HEK293 (cell line): ENCODE data around the gene SENP8.

ENCODE experiments used
- CTCF ChIA-PET: fragments of 350-600 bp; formaldehyde crosslinking; extraction: SDS; loops from one replicate; lab custom pipeline; 2021; ENCODE audit warnings: antibody characterized with exemption; lab: Yijun Ruan, JAX
- POLR2A ChIA-PET: fragments of 300-600 bp; formaldehyde crosslinking; extraction: SDS; loops from one replicate; lab custom pipeline; 2020; ENCODE audit warnings: antibody characterized with exemption, inconsistent platforms; lab: Yijun Ruan, JAX
- H3K27ac ChIP-seq: fragments of 200-500 bp; sonication (Bioruptor generic); 2 replicates; pipeline ENCODE4 v1.5.1; 2014; ENCODE audit warnings: low read depth, low read length, control low read depth, inconsistent platforms; ENCODE audit errors: extremely low read depth
- H3K36me3 ChIP-seq, 2 experiments: fragments of 200-500 bp in 1 of 2; sonication (Bioruptor generic) in 1 of 2; 1 replicate in 1 of 2; 2 replicates in 1 of 2; pipeline ENCODE4 v1.5.1; 2014 to 2017; ENCODE audit warnings: inconsistent platforms in 2 of 2, low read length in 2 of 2; ENCODE audit not compliant: control insufficient read depth in 2 of 2, insufficient read depth in 1 of 2
- H3K4me1 ChIP-seq: fragments of 200-500 bp; sonication (Bioruptor generic); 2 replicates; pipeline ENCODE4 v1.5.1; 2014; ENCODE audit warnings: mild to moderate bottlenecking, low read length, inconsistent platforms; ENCODE audit not compliant: control insufficient read depth, insufficient read depth
- H3K4me3 ChIP-seq: 2 replicates; pipeline ENCODE4 v1.5.1; 2011; ENCODE audit warnings: low read depth, mild to moderate bottlenecking, control low read depth, low read length, moderate library complexity
- H3K9me3 ChIP-seq: fragments of 200-500 bp; sonication (Bioruptor generic); 2 replicates; pipeline ENCODE4 v1.5.1; 2014; ENCODE audit warnings: low read depth, low read length, inconsistent platforms; ENCODE audit not compliant: control insufficient read depth, insufficient read depth
- BCL11B ChIP-seq: fragments of 450-650 bp; formaldehyde crosslinking; IDR thresholded peaks from 2 replicates; pipeline ENCODE4 v1.5.1; 2016; ENCODE audit warnings: low read depth, missing biosample characterization, missing genetic modification characterization
- SALL2 ChIP-seq: fragments of 450-650 bp; formaldehyde crosslinking; IDR thresholded peaks from 2 replicates; pipeline ENCODE4 v1.5.0; 2017; ENCODE audit warnings: missing biosample characterization, mild to moderate bottlenecking, missing genetic modification characterization, borderline replicate concordance
- ZFHX2 ChIP-seq: fragments of 450-650 bp; formaldehyde crosslinking; conservative IDR thresholded peaks from 2 replicates; pipeline ENCODE4 v1.5.1; 2016; ENCODE audit warnings: missing biosample characterization, missing genetic modification characterization
- ZNF140 ChIP-seq: fragments of 450-650 bp; formaldehyde crosslinking; IDR thresholded peaks from 2 replicates; pipeline ENCODE4 v1.5.1; 2016; ENCODE audit warnings: missing biosample characterization, missing genetic modification characterization
- ZNF169 ChIP-seq: fragments of 450-650 bp; formaldehyde crosslinking; IDR thresholded peaks from 2 replicates; pipeline ENCODE4 v1.5.1; 2016; ENCODE audit warnings: missing biosample characterization, missing genetic modification characterization
- ZNF335 ChIP-seq: fragments of 450-650 bp; formaldehyde crosslinking; conservative IDR thresholded peaks from 2 replicates; pipeline ENCODE4 v1.5.1; 2016; ENCODE audit warnings: missing biosample characterization, missing genetic modification characterization
- ZNF354C ChIP-seq: fragments of 450-650 bp; formaldehyde crosslinking; IDR thresholded peaks from 2 replicates; pipeline ENCODE4 v1.5.1; 2016; ENCODE audit warnings: missing biosample characterization, missing genetic modification characterization, low read depth, borderline replicate concordance
- ZNF366 ChIP-seq: fragments of 450-650 bp; formaldehyde crosslinking; conservative IDR thresholded peaks from 2 replicates; pipeline ENCODE4 v1.5.1; 2016; ENCODE audit warnings: missing biosample characterization, missing genetic modification characterization
- ZNF394 ChIP-seq: fragments of 450-650 bp; formaldehyde crosslinking; IDR thresholded peaks from 2 replicates; pipeline ENCODE4 v1.5.1; 2016; ENCODE audit warnings: missing biosample characterization, missing genetic modification characterization, mild to moderate bottlenecking, moderate library complexity, borderline replicate concordance
- ZNF621 ChIP-seq: fragments of 450-650 bp; formaldehyde crosslinking; IDR thresholded peaks from 2 replicates; pipeline ENCODE4 v1.5.1; 2017; ENCODE audit warnings: missing biosample characterization, missing genetic modification characterization
- ZNF670 ChIP-seq: fragments of 450-650 bp; formaldehyde crosslinking; IDR thresholded peaks from 2 replicates; pipeline ENCODE4 v1.5.1; 2016; ENCODE audit warnings: missing biosample characterization, missing genetic modification characterization, low read depth
- ZNF707 ChIP-seq: fragments of 450-650 bp; formaldehyde crosslinking; IDR thresholded peaks from 2 replicates; pipeline ENCODE4 v1.5.1; 2016; ENCODE audit warnings: missing biosample characterization, missing genetic modification characterization
- ZNF791 ChIP-seq: fragments of 450-650 bp; formaldehyde crosslinking; IDR thresholded peaks from 2 replicates; pipeline ENCODE4 v1.5.1; 2016; ENCODE audit warnings: missing biosample characterization, missing genetic modification characterization
- ZSCAN16 ChIP-seq: fragments of 450-650 bp; formaldehyde crosslinking; IDR thresholded peaks from 2 replicates; pipeline ENCODE4 v1.5.1; 2016; ENCODE audit warnings: missing biosample characterization, missing genetic modification characterization
- TF ChIP-seq, protein P1 (sequence below): fragments of 450-650 bp; formaldehyde crosslinking; IDR thresholded peaks from 2 replicates; pipeline ENCODE4 v1.5.1; 2016; ENCODE audit warnings: missing biosample characterization, missing genetic modification characterization
- TF ChIP-seq, protein P2 (sequence below): fragments of 450-650 bp; formaldehyde crosslinking; IDR thresholded peaks from 2 replicates; pipeline ENCODE4 v1.5.1; 2016; ENCODE audit warnings: missing biosample characterization, missing genetic modification characterization

The SENP8 gene

DNA sequence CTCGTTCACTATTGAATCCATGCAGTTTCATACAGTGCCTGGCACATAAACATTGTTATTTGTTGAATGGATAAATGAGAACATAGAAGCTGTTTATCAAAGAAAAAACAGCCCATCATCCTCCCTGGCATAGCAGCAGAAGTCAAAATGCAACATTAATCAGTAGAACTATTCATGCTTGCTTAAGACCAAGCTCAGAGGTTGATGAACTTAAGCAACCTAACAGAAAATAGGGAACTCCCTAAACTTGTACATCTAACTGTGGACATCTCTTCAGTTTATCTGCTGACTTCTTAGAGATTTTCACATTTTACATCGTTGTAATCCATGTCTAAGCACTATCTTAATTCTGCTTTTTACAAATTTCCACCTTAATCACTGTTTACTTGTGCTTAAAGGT, 29.2 kb downstream of the SENP8 start:
- Histone ChIP-seq H3K9me3 (no peaks in the 10 kb centered on the region), H3K27ac (no peak overlapping the region), H3K36me3 (no peaks in the 10 kb centered on the region), H3K4me1 (no peaks in the 10 kb centered on the region), H3K4me3 (no peak overlapping the region)
- TF ChIP-seq ZNF621 (tag by site-specific recombination) (no peak), ZNF169 (tag by site-specific recombination) (no peak), SALL2 (no peak), ZNF140 (tag by site-specific recombination) (no peak), ZNF366 (tag by site-specific recombination) (no peak), ZNF335 (tag by site-specific recombination) (no peak), BCL11B (no peak)
- TF ChIP-seq, protein P1, sequence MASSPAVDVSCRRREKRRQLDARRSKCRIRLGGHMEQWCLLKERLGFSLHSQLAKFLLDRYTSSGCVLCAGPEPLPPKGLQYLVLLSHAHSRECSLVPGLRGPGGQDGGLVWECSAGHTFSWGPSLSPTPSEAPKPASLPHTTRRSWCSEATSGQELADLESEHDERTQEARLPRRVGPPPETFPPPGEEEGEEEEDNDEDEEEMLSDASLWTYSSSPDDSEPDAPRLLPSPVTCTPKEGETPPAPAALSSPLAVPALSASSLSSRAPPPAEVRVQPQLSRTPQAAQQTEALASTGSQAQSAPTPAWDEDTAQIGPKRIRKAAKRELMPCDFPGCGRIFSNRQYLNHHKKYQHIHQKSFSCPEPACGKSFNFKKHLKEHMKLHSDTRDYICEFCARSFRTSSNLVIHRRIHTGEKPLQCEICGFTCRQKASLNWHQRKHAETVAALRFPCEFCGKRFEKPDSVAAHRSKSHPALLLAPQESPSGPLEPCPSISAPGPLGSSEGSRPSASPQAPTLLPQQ (tag by site-specific recombination), result no peak
- TF ChIP-seq, protein P2, sequence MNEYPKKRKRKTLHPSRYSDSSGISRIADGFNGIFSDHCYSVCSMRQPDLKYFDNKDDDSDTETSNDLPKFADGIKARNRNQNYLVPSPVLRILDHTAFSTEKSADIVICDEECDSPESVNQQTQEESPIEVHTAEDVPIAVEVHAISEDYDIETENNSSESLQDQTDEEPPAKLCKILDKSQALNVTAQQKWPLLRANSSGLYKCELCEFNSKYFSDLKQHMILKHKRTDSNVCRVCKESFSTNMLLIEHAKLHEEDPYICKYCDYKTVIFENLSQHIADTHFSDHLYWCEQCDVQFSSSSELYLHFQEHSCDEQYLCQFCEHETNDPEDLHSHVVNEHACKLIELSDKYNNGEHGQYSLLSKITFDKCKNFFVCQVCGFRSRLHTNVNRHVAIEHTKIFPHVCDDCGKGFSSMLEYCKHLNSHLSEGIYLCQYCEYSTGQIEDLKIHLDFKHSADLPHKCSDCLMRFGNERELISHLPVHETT (tag by site-specific recombination), result no peak
- POLR2A ChIA-PET, result no interaction called here
- CTCF ChIA-PET, result interaction anchor here (0.7 to 2.5 kb wide), 4 partner anchors 9 to 395 kb away, joined by 3 to 13 read pairs (median 4); no protein-coding TSS in a partner anchor

DNA sequence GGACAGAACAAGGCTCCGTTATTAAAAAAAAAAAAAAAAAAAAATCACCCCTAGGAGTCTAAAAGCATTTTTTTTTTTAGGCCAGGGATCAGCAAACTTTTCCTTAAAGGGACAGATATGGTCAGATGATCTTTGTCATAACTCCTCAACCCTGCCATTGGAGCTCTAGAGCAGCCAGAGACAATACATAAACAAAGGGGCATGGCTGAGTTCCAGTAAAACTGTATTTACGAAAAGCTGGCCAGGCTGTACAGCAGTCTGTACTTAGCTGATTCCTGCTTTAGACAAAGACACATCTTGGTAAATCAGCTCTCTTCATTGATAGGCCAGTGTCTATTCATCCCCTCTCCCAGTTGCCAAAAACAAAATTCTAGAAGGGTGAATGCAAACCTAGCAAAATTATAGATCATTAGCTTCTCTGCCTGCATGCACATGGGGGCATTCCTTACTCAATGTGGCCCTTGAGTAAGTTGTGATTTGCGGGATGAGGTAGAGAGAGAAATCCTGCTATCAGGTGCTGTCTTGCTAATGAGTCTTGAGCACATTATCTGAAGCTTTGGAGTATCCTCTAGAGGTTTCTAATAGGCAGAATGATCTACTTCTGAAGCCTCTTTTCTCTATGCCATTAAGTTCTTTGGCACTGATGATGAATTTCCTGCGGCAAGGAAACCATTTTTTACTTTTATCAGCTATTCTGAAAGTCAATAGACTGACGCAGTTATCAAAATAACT, 35.2 kb downstream of the SENP8 start:
- no peak overlapping the region for H3K4me3 ChIP-seq
- no peak for TF ChIP-seq ZNF791
- no peak for TF ChIP-seq ZNF354C (tag by site-specific recombination)
- no peak for TF ChIP-seq ZNF707 (tag by site-specific recombination)
- CTCF ChIA-PET, result interaction anchor here (0.6 to 1.9 kb wide), 14 partner anchors 9 to 1079 kb away, joined by 3 to 11 read pairs (median 4); partner anchors contain the start of genes MYO9A and SENP8
- H3K9me3 ChIP-seq, result no peaks in the 10 kb centered on the region
- no peaks in the 10 kb centered on the region for H3K36me3 ChIP-seq
- H3K27ac ChIP-seq, result no peak overlapping the region
- POLR2A ChIA-PET, result interaction anchor here (1.1 kb wide), 1 partner anchor 35 kb away, joined by 4 read pairs; the partner anchor contains the start of genes MYO9A and SENP8
- peaks cover 13% of the 10 kb centered on the region for H3K4me1 ChIP-seq

DNA sequence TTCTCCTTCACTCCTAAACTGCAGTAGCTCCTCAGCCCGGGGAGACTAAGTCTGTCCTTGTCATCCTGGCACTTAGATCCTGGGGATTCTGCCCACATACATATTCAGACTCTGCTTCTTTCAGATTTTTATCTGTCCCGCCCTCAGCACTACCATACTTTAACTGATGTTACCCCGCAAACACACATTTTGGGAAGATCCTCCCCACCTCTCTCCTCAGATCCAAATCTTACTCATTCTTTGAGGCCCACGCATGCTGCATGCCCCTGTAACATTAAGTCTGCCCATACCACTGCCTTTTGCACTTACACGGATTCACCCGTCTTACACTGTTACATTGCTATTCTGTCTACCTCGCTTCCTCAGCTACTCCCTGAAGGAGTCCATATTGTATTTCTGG, 36.1 kb downstream of the SENP8 start:
- Histone ChIP-seq H3K9me3 (no peaks in the 10 kb centered on the region), H3K4me1 (peaks cover 13% of the 10 kb centered on the region), H3K27ac (no peak overlapping the region), H3K4me3 (no peak overlapping the region), H3K36me3 (no peaks in the 10 kb centered on the region)
- POLR2A ChIA-PET, result interaction anchor here (0.6 to 1.1 kb wide), 2 partner anchors 36 to 253 kb away, joined by 3 to 4 read pairs; partner anchors contain the start of genes MYO9A and SENP8
- CTCF ChIA-PET, result interaction anchor here (1.0 to 1.9 kb wide), 6 partner anchors 36 to 411 kb away, joined by 3 to 11 read pairs (median 5); partner anchors contain the start of genes MYO9A and SENP8
- TF ChIP-seq ZFHX2 (tag by site-specific recombination) (peak; percentile 25; the same call in 1 of the 2 replicates), ZNF670 (tag by site-specific recombination) (no peak), ZNF394 (tag by site-specific recombination) (peak; percentile 75; the same call in 1 of the 2 replicates), ZNF335 (tag by site-specific recombination) (peak; percentile 16; the same call in 1 of the 2 replicates), ZSCAN16 (tag by site-specific recombination) (no peak)
